Measurements from ENCODE around the gene SH3BP4.

DNA sequence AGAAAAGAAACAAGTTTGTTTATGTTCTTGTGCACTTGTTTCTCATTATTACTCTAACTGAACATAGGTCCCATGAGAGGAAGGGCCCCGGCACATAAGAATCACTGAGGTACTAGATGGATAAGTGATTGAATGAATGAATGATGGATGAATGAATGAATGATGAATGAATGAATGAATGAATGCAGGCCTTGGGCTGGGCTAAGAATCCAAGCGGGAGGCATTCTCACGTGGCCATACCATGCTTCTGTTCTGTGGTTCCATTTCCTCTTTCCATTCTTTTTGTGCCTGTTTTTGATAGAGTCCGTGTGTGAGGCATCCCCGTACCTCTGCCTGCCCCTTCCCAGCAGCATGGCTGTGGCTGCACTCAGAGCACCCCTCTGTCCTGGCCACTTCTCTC lies 94.8 kb downstream of the SH3BP4 start:
- TF ChIP-seq SIN3A (IDR thresholded peaks at IDR 0.05; ENCODE audit: borderline replicate concordance, insufficient read depth, low read length) = no peak
- TF ChIP-seq, protein P1, sequence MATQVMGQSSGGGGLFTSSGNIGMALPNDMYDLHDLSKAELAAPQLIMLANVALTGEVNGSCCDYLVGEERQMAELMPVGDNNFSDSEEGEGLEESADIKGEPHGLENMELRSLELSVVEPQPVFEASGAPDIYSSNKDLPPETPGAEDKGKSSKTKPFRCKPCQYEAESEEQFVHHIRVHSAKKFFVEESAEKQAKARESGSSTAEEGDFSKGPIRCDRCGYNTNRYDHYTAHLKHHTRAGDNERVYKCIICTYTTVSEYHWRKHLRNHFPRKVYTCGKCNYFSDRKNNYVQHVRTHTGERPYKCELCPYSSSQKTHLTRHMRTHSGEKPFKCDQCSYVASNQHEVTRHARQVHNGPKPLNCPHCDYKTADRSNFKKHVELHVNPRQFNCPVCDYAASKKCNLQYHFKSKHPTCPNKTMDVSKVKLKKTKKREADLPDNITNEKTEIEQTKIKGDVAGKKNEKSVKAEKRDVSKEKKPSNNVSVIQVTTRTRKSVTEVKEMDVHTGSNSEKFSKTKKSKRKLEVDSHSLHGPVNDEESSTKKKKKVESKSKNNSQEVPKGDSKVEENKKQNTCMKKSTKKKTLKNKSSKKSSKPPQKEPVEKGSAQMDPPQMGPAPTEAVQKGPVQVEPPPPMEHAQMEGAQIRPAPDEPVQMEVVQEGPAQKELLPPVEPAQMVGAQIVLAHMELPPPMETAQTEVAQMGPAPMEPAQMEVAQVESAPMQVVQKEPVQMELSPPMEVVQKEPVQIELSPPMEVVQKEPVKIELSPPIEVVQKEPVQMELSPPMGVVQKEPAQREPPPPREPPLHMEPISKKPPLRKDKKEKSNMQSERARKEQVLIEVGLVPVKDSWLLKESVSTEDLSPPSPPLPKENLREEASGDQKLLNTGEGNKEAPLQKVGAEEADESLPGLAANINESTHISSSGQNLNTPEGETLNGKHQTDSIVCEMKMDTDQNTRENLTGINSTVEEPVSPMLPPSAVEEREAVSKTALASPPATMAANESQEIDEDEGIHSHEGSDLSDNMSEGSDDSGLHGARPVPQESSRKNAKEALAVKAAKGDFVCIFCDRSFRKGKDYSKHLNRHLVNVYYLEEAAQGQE (IDR thresholded peaks at IDR 0.05; ENCODE audit: insufficient read depth in 1 of 2, low read depth in 2 of 2, low read length in 2 of 2) = no peak
- no peak for TF ChIP-seq POLR2AphosphoS5 (IDR thresholded peaks at IDR 0.05; ENCODE audit: low read depth, low read length)
- TF ChIP-seq TAF1 (IDR thresholded peaks at IDR 0.05; ENCODE audit: borderline replicate concordance, insufficient read depth, low read length) = no peak
- TF ChIP-seq FOXP2 (optimal IDR thresholded peaks at IDR 0.05; ENCODE audit: borderline replicate concordance, extremely low read depth, extremely low read length, insufficient read depth) = no peak
